HTERT RPE-1 (cell line): ENCODE results near the gene NADK.

Source experiments
- in situ Hi-C: fragments of 300-500 bp; cut with MboI; formaldehyde crosslinking; loops from 4 replicates; pipeline ENCODE4 v1.14.3; 2020; ENCODE audit warnings: low sequenced_read_pairs

NADK gene

GRCh38 chr1:1777950-1778662, at the start of gene NADK:
NADK (minus strand) TSS chr1:1778470; CDS start chr1:1765406, 13,064 bp downstream.
- in situ Hi-C loops = no loop called here

- in situ Hi-C loops = no loop called here
Observed at GRCh38 chr1:1827089-1827848, 49.0 kb upstream of the NADK start.

- in situ Hi-C loops = no loop called here
Observed at GRCh38 chr1:1826356-1827088, 48.3 kb upstream of the NADK start.

- in situ Hi-C loops = no loop called here
Observed at GRCh38 chr1:1825217-1825616, 46.9 kb upstream of the NADK start.

- in situ Hi-C loops = no loop called here
Observed at GRCh38 chr1:1819762-1820161, 41.5 kb upstream of the NADK start.

- in situ Hi-C loops = no loop called here
Observed at GRCh38 chr1:1817221-1817620, 39.0 kb upstream of the NADK start.

- in situ Hi-C loops = no loop called here
Observed at GRCh38 chr1:1815606-1816281, 37.5 kb upstream of the NADK start.

- in situ Hi-C loops = no loop called here
Observed at GRCh38 chr1:1809489-1809888, 31.2 kb upstream of the NADK start.

GRCh38 chr1:1808206-1808605, 29.9 kb upstream of the NADK start:
- in situ Hi-C loops = no loop called here

GRCh38 chr1:1806890-1807289, 28.6 kb upstream of the NADK start:
- in situ Hi-C loops = no loop called here

- in situ Hi-C loops = no loop called here
Observed at GRCh38 chr1:1804301-1804700, 26.0 kb upstream of the NADK start.

GRCh38 chr1:1802871-1803270, 24.6 kb upstream of the NADK start:
- in situ Hi-C loops = no loop called here

- in situ Hi-C loops = no loop called here
Observed at GRCh38 chr1:1799716-1800115, 21.4 kb upstream of the NADK start.

- in situ Hi-C loops = no loop called here
Observed at GRCh38 chr1:1797731-1798341, 19.6 kb upstream of the NADK start.

GRCh38 chr1:1796466-1796865, 18.2 kb upstream of the NADK start:
- in situ Hi-C loops = no loop called here

GRCh38 chr1:1794999-1795398, 16.7 kb upstream of the NADK start:
- in situ Hi-C loops = no loop called here

- in situ Hi-C loops = no loop called here
Observed at GRCh38 chr1:1793481-1794244, 15.4 kb upstream of the NADK start.

GRCh38 chr1:1788646-1789431, 10.6 kb upstream of the NADK start:
- in situ Hi-C loops = no loop called here

GRCh38 chr1:1788136-1788535, 9.9 kb upstream of the NADK start:
- in situ Hi-C loops = no loop called here
